ENCODE results near the gene HTATIP2. TPM values are rescaled to one million over a fixed set of nuclear protein-coding genes. Genes with fewer than 3 reads are reported as not detected.

The HTATIP2 gene
- total and polyA plus RNA-seq, 8 donors, result 31.2 to 86.0 (median 48.3) TPM

DNA sequence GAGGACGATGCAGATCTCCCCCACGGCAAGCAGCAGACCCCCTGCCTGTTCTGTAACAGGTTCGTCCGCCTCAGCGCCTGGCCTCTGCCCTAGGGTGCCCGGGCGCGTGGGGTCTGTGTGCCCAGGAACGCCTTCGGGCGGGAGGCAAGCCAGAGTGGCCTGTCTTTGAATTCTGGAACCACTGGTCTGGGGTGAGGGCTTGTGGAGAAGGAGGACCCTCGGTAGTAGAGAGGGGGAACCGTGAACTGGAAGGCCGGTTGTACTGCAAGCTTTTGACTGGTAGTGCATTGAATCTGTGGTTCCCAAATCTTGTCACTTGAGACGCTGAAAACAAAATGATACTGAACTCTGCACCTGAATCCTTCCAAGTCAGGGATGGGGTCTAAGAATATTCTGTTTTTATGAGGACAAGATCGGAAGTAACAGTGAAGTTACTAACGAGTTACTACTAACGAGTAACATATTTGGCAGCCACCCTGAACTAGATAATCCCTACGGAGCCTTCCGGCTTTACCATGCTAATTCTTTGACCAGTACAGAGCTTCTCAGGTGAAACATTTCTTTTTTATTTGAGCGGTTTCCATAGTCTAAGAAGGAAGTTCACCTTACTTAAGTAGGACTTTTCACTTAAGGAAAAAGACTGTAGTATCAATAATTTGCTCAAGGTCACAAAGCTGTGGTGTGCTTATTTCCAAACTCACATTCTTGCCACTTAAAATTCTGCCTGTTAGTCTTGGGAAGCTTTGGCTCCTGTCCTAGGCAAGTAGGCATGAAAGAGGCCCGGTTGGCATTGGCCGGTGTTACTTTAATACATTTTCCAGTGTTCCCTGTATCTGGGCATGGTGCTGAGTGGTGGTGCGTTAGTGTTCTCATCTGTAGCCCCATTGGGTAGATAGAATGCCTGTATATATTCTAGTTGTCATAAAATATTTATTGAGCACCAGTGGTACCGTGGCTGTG is 24.9 kb downstream of the HTATIP2 start:
- H3K4me1 ChIP-seq, result peaks cover 6 to 25% (median 16%) of the 10 kb centered on the region in 4 donors
- no peaks in the 10 kb centered on the region for H3K27me3 ChIP-seq
- no peaks in the 10 kb centered on the region for H3K9me3 ChIP-seq
- intact Hi-C loops (cut with DNase I; ENCODE audit: low total_unique reads), result loop anchor here (10.0 kb wide), 1 partner anchor 216 kb away; no protein-coding TSS in a partner anchor
- 5 to 10% (median 6%) methylated on average over 20 to 25 of the region's 25 CpGs for WGBS, 5 donors
- no peak for DNase-seq
- no peak for TF ChIP-seq POLR2A (IDR thresholded peaks at IDR 0.05)
- peak overlapping the region; percentile 90 to 96 (median 94) for H3K27ac ChIP-seq
- peaks cover 0 to 26% (median 25%) of the 10 kb centered on the region in 4 donors for H3K36me3 ChIP-seq
- peak overlapping the region; percentile 84 to 94 (median 90) for H3K4me3 ChIP-seq

DNA sequence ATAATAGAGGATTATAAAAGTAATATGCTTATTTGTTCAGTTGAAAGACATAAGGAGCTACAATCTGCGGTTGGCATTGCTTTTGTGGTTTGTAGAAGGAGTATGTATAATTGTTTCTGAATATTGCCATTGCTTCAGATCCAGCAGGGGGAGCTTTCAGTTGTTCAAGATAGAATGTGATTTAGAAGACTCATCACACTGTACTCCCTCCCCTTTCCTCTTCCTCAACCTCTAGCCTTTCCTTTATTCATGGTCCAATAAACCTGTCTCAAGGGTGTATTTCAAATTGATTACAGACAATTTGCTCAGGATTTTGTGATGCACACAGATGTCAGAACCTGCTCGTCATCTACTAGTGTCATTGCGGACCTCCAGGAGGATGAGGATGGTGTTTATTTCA is 33.8 kb downstream of the HTATIP2 start:
- no peaks in the 10 kb centered on the region for H3K27me3 ChIP-seq
- 71 to 79% (median 74%) methylated on average over 3 of the region's 3 CpGs for WGBS, 5 donors
- H3K4me3 ChIP-seq, result no peak overlapping the region
- H3K9me3 ChIP-seq, result no peaks in the 10 kb centered on the region
- peak in 1 of 2 donors; percentile 61 for DNase-seq
- H3K27ac ChIP-seq, result no peak overlapping the region
- no peaks in the 10 kb centered on the region for H3K4me1 ChIP-seq
- intact Hi-C loops (cut with DNase I; ENCODE audit: low total_unique reads), result no loop called here
- peaks cover 0 to 80% (median 70%) of the 10 kb centered on the region in 4 donors for H3K36me3 ChIP-seq
- no peak for TF ChIP-seq POLR2AphosphoS5 (IDR thresholded peaks at IDR 0.05)
- TF ChIP-seq, protein P1, sequence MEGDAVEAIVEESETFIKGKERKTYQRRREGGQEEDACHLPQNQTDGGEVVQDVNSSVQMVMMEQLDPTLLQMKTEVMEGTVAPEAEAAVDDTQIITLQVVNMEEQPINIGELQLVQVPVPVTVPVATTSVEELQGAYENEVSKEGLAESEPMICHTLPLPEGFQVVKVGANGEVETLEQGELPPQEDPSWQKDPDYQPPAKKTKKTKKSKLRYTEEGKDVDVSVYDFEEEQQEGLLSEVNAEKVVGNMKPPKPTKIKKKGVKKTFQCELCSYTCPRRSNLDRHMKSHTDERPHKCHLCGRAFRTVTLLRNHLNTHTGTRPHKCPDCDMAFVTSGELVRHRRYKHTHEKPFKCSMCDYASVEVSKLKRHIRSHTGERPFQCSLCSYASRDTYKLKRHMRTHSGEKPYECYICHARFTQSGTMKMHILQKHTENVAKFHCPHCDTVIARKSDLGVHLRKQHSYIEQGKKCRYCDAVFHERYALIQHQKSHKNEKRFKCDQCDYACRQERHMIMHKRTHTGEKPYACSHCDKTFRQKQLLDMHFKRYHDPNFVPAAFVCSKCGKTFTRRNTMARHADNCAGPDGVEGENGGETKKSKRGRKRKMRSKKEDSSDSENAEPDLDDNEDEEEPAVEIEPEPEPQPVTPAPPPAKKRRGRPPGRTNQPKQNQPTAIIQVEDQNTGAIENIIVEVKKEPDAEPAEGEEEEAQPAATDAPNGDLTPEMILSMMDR (IDR thresholded peaks at IDR 0.05), result peak in 5 of 7 experiments; percentile 17 to 37 (median 27)

DNA sequence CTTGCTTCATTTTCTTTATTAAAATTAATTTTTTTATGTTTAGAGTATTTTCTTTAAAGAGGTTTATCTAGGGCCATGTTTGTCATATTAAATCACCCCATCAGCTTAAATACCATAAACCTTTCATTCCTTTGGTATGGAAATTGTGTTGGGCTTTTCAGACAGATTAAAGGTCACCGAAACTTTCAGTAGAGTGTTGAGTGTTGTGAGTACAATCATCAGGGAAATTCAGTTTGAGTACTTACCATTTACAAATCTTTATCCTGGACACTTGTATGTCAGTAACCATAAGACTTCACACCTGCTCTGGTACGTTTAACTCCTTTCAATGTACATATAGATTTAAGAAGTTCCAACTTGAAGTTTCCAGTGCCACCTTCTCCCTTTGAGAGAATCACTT is 36.0 kb downstream of the HTATIP2 start:
- Histone ChIP-seq H3K27ac (no peak overlapping the region), H3K27me3 (no peaks in the 10 kb centered on the region), H3K9me3 (no peaks in the 10 kb centered on the region), H3K4me1 (no peaks in the 10 kb centered on the region), H3K4me3 (no peak overlapping the region), H3K36me3 (peaks cover 0 to 82% (median 74%) of the 10 kb centered on the region in 4 donors)
- intact Hi-C loops (cut with DNase I; ENCODE audit: low total_unique reads), result no loop called here
- WGBS, 5 donors, result 71 to 91% (median 78%) methylated on average over 2 of the region's 2 CpGs
- DNase-seq, result no peak
- TF ChIP-seq POLR2A (IDR thresholded peaks at IDR 0.05) (no peak), EP300 (IDR thresholded peaks at IDR 0.05) (no peak), POLR2AphosphoS5 (IDR thresholded peaks at IDR 0.05) (no peak)
- TF ChIP-seq, protein P1 (IDR thresholded peaks at IDR 0.05), result no peak

DNA sequence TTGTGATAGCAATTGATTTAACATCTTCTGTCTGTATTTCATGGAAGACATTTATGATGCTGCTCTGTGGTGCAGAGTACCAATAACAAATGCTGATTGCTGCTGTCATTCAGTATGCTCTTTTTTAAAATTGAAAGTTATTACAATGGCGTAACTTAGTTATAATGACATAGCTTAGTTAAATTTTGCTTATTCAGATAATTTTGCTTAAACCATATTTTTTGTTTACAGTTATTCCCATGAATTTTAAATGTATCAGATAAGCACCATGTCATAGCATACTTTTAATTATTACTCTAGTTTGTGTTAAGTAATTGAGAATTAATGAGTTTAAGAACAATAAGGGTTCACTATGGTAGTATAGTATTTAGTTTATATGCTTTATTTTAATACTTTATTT is 39.5 kb downstream of the HTATIP2 start:
- no peak overlapping the region for H3K4me3 ChIP-seq
- WGBS, 5 donors, result 96 to 100% (median 97%) methylated on average over 1 of the region's 1 CpG
- peaks cover 3 to 80% (median 70%) of the 10 kb centered on the region in 4 donors for H3K36me3 ChIP-seq
- H3K27ac ChIP-seq, result no peak overlapping the region
- no peaks in the 10 kb centered on the region for H3K9me3 ChIP-seq
- TF ChIP-seq EP300 (IDR thresholded peaks at IDR 0.05) (no peak), POLR2AphosphoS5 (IDR thresholded peaks at IDR 0.05) (no peak), POLR2A (IDR thresholded peaks at IDR 0.05) (no peak)
- TF ChIP-seq, protein P1 (IDR thresholded peaks at IDR 0.05), result no peak
- no peaks in the 10 kb centered on the region for H3K27me3 ChIP-seq
- no peak for DNase-seq
- no peaks in the 10 kb centered on the region for H3K4me1 ChIP-seq
- intact Hi-C loops (cut with DNase I; ENCODE audit: low total_unique reads), result no loop called here

DNA sequence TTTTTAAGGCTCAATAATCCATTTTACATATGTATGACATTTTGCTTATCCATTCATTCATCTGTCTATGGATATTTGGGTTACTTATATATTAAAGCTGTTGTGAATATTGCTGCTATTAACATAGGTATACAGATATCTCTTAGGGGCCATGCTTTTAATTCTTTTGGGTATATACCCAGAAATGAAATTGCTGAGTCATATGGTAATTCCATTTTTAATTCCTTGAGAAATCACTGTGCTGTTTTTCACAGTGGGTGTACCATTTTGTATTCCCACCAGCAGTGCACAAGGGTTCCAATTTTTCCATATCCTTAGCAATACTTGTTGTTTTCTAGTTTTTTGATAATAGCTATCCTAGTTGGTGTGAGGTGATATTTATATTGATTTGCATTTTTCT is 43.0 kb downstream of the HTATIP2 start:
- DNase-seq, result no peak
- H3K27ac ChIP-seq, result no peak overlapping the region
- H3K36me3 ChIP-seq, result peaks cover 3 to 79% (median 73%) of the 10 kb centered on the region in 4 donors
- TF ChIP-seq POLR2A (IDR thresholded peaks at IDR 0.05), result no peak
- no peak for TF ChIP-seq EP300 (IDR thresholded peaks at IDR 0.05)
- TF ChIP-seq, protein P1 (IDR thresholded peaks at IDR 0.05), result no peak
- TF ChIP-seq POLR2AphosphoS5 (IDR thresholded peaks at IDR 0.05), result no peak
- H3K9me3 ChIP-seq, result no peaks in the 10 kb centered on the region
- H3K4me3 ChIP-seq, result no peak overlapping the region
- intact Hi-C loops (cut with DNase I; ENCODE audit: low total_unique reads), result no loop called here
- H3K4me1 ChIP-seq, result no peaks in the 10 kb centered on the region
- no peaks in the 10 kb centered on the region for H3K27me3 ChIP-seq

Measured in stomach (tissue), 9 donors.